ENCODE data around the gene SH3RF1. TPM values are rescaled to one million over a fixed set of nuclear protein-coding genes. Genes with fewer than 3 reads are reported as not detected.

The SH3RF1 gene
- polyA plus RNA-seq, 2 donors = 1.8 to 3.1 TPM

GRCh38 chr4:169160825-169161224, 109.9 kb downstream of the SH3RF1 start:
- peaks cover 0 to 3% of the 10 kb centered on the region in 2 donors for H3K4me1 ChIP-seq (ENCODE audit: control insufficient read depth in 2 of 2, insufficient read depth in 2 of 2, low read length in 1 of 2)
- H3K9me3 ChIP-seq (ENCODE audit: control insufficient read depth in 2 of 2, insufficient read depth in 1 of 2, low read depth in 1 of 2, low read length in 1 of 2) = no peaks in the 10 kb centered on the region
- no peaks in the 10 kb centered on the region for H3K36me3 ChIP-seq (ENCODE audit: control insufficient read depth in 2 of 2, insufficient read depth in 2 of 2, low read length in 1 of 2)
- no peaks in the 10 kb centered on the region for H3K27me3 ChIP-seq (ENCODE audit: control insufficient read depth in 1 of 2, insufficient read depth in 2 of 2, low read length in 2 of 2)
- no peak overlapping the region for H3K4me3 ChIP-seq (ENCODE audit: low read depth in 1 of 2, low read length in 2 of 2)
- 30 to 40% methylated on average over 3 of the region's 3 CpGs for WGBS, 2 donors
- H3K27ac ChIP-seq (ENCODE audit: low read depth in 2 of 2, low read length in 1 of 2) = no peak overlapping the region

- no peaks in the 10 kb centered on the region for H3K9me3 ChIP-seq (ENCODE audit: control insufficient read depth in 2 of 2, insufficient read depth in 1 of 2, low read depth in 1 of 2, low read length in 1 of 2)
- no peaks in the 10 kb centered on the region for H3K36me3 ChIP-seq (ENCODE audit: control insufficient read depth in 2 of 2, insufficient read depth in 2 of 2, low read length in 1 of 2)
- 80 to 86% methylated on average over 3 of the region's 3 CpGs for WGBS, 2 donors
- H3K27me3 ChIP-seq (ENCODE audit: control insufficient read depth in 1 of 2, insufficient read depth in 2 of 2, low read length in 2 of 2) = no peaks in the 10 kb centered on the region
- H3K4me3 ChIP-seq (ENCODE audit: low read depth in 1 of 2, low read length in 2 of 2) = no peak overlapping the region
- H3K27ac ChIP-seq (ENCODE audit: low read depth in 2 of 2, low read length in 1 of 2) = no peak overlapping the region
- H3K4me1 ChIP-seq (ENCODE audit: control insufficient read depth in 2 of 2, insufficient read depth in 2 of 2, low read length in 1 of 2) = no peaks in the 10 kb centered on the region
Measured at GRCh38 chr4:169159624-169160171, 111.1 kb downstream of the SH3RF1 start.

- WGBS, 2 donors = 85 to 88% methylated on average over 2 of the region's 2 CpGs
- no peaks in the 10 kb centered on the region for H3K9me3 ChIP-seq (ENCODE audit: control insufficient read depth in 2 of 2, insufficient read depth in 1 of 2, low read depth in 1 of 2, low read length in 1 of 2)
- H3K27me3 ChIP-seq (ENCODE audit: control insufficient read depth in 1 of 2, insufficient read depth in 2 of 2, low read length in 2 of 2) = no peaks in the 10 kb centered on the region
- no peaks in the 10 kb centered on the region for H3K4me1 ChIP-seq (ENCODE audit: control insufficient read depth in 2 of 2, insufficient read depth in 2 of 2, low read length in 1 of 2)
- no peak overlapping the region for H3K27ac ChIP-seq (ENCODE audit: low read depth in 2 of 2, low read length in 1 of 2)
- H3K4me3 ChIP-seq (ENCODE audit: low read depth in 1 of 2, low read length in 2 of 2) = no peak overlapping the region
- H3K36me3 ChIP-seq (ENCODE audit: control insufficient read depth in 2 of 2, insufficient read depth in 2 of 2, low read length in 1 of 2) = no peaks in the 10 kb centered on the region
Measured at GRCh38 chr4:169158861-169159260, 111.9 kb downstream of the SH3RF1 start.

- H3K9me3 ChIP-seq (ENCODE audit: control insufficient read depth in 2 of 2, insufficient read depth in 1 of 2, low read depth in 1 of 2, low read length in 1 of 2) = no peaks in the 10 kb centered on the region
- H3K27me3 ChIP-seq (ENCODE audit: control insufficient read depth in 1 of 2, insufficient read depth in 2 of 2, low read length in 2 of 2) = no peaks in the 10 kb centered on the region
- H3K36me3 ChIP-seq (ENCODE audit: control insufficient read depth in 2 of 2, insufficient read depth in 2 of 2, low read length in 1 of 2) = no peaks in the 10 kb centered on the region
- H3K4me3 ChIP-seq (ENCODE audit: low read depth in 1 of 2, low read length in 2 of 2) = no peak overlapping the region
- WGBS, 2 donors = 88 to 91% methylated on average over 4 of the region's 4 CpGs
- no peak overlapping the region for H3K27ac ChIP-seq (ENCODE audit: low read depth in 2 of 2, low read length in 1 of 2)
- no peaks in the 10 kb centered on the region for H3K4me1 ChIP-seq (ENCODE audit: control insufficient read depth in 2 of 2, insufficient read depth in 2 of 2, low read length in 1 of 2)
Measured at GRCh38 chr4:169158046-169158445, 112.7 kb downstream of the SH3RF1 start.

GRCh38 chr4:169156392-169156791, 114.4 kb downstream of the SH3RF1 start:
- H3K9me3 ChIP-seq (ENCODE audit: control insufficient read depth in 2 of 2, insufficient read depth in 1 of 2, low read depth in 1 of 2, low read length in 1 of 2) = no peaks in the 10 kb centered on the region
- no peak overlapping the region for H3K27ac ChIP-seq (ENCODE audit: low read depth in 2 of 2, low read length in 1 of 2)
- H3K4me1 ChIP-seq (ENCODE audit: control insufficient read depth in 2 of 2, insufficient read depth in 2 of 2, low read length in 1 of 2) = peaks cover 0 to 2% of the 10 kb centered on the region in 2 donors
- no peaks in the 10 kb centered on the region for H3K27me3 ChIP-seq (ENCODE audit: control insufficient read depth in 1 of 2, insufficient read depth in 2 of 2, low read length in 2 of 2)
- no peaks in the 10 kb centered on the region for H3K36me3 ChIP-seq (ENCODE audit: control insufficient read depth in 2 of 2, insufficient read depth in 2 of 2, low read length in 1 of 2)
- 94 to 99% methylated on average over 3 of the region's 3 CpGs for WGBS, 2 donors
- no peak overlapping the region for H3K4me3 ChIP-seq (ENCODE audit: low read depth in 1 of 2, low read length in 2 of 2)

GRCh38 chr4:169154121-169154520, 116.6 kb downstream of the SH3RF1 start:
- H3K4me3 ChIP-seq (ENCODE audit: low read depth in 1 of 2, low read length in 2 of 2) = no peak overlapping the region
- H3K36me3 ChIP-seq (ENCODE audit: control insufficient read depth in 2 of 2, insufficient read depth in 2 of 2, low read length in 1 of 2) = no peaks in the 10 kb centered on the region
- H3K4me1 ChIP-seq (ENCODE audit: control insufficient read depth in 2 of 2, insufficient read depth in 2 of 2, low read length in 1 of 2) = peaks cover 0 to 2% of the 10 kb centered on the region in 2 donors
- H3K9me3 ChIP-seq (ENCODE audit: control insufficient read depth in 2 of 2, insufficient read depth in 1 of 2, low read depth in 1 of 2, low read length in 1 of 2) = no peaks in the 10 kb centered on the region
- H3K27ac ChIP-seq (ENCODE audit: low read depth in 2 of 2, low read length in 1 of 2) = no peak overlapping the region
- WGBS, 2 donors = 44 to 56% methylated on average over 2 of the region's 2 CpGs
- no peaks in the 10 kb centered on the region for H3K27me3 ChIP-seq (ENCODE audit: control insufficient read depth in 1 of 2, insufficient read depth in 2 of 2, low read length in 2 of 2)

- H3K4me1 ChIP-seq (ENCODE audit: control insufficient read depth in 2 of 2, insufficient read depth in 2 of 2, low read length in 1 of 2) = peaks cover 0 to 2% of the 10 kb centered on the region in 2 donors
- H3K36me3 ChIP-seq (ENCODE audit: control insufficient read depth in 2 of 2, insufficient read depth in 2 of 2, low read length in 1 of 2) = no peaks in the 10 kb centered on the region
- 49 to 72% methylated on average over 2 of the region's 2 CpGs for WGBS, 2 donors
- no peak overlapping the region for H3K27ac ChIP-seq (ENCODE audit: low read depth in 2 of 2, low read length in 1 of 2)
- H3K27me3 ChIP-seq (ENCODE audit: control insufficient read depth in 1 of 2, insufficient read depth in 2 of 2, low read length in 2 of 2) = no peaks in the 10 kb centered on the region
- no peaks in the 10 kb centered on the region for H3K9me3 ChIP-seq (ENCODE audit: control insufficient read depth in 2 of 2, insufficient read depth in 1 of 2, low read depth in 1 of 2, low read length in 1 of 2)
- H3K4me3 ChIP-seq (ENCODE audit: low read depth in 1 of 2, low read length in 2 of 2) = no peak overlapping the region
Measured at GRCh38 chr4:169153481-169154087, 117.2 kb downstream of the SH3RF1 start.

- H3K27me3 ChIP-seq (ENCODE audit: control insufficient read depth in 1 of 2, insufficient read depth in 2 of 2, low read length in 2 of 2) = no peaks in the 10 kb centered on the region
- peaks cover 0 to 2% of the 10 kb centered on the region in 2 donors for H3K4me1 ChIP-seq (ENCODE audit: control insufficient read depth in 2 of 2, insufficient read depth in 2 of 2, low read length in 1 of 2)
- no peak overlapping the region for H3K27ac ChIP-seq (ENCODE audit: low read depth in 2 of 2, low read length in 1 of 2)
- no peaks in the 10 kb centered on the region for H3K36me3 ChIP-seq (ENCODE audit: control insufficient read depth in 2 of 2, insufficient read depth in 2 of 2, low read length in 1 of 2)
- no peaks in the 10 kb centered on the region for H3K9me3 ChIP-seq (ENCODE audit: control insufficient read depth in 2 of 2, insufficient read depth in 1 of 2, low read depth in 1 of 2, low read length in 1 of 2)
- H3K4me3 ChIP-seq (ENCODE audit: low read depth in 1 of 2, low read length in 2 of 2) = no peak overlapping the region
- 85 to 92% methylated on average over 4 of the region's 4 CpGs for WGBS, 2 donors
Measured at GRCh38 chr4:169152899-169153298, 117.9 kb downstream of the SH3RF1 start.

GRCh38 chr4:169152098-169152497, 118.7 kb downstream of the SH3RF1 start:
- 92 to 93% methylated on average over 3 of the region's 3 CpGs for WGBS, 2 donors
- Histone ChIP-seq H3K27ac (ENCODE audit: low read depth in 2 of 2, low read length in 1 of 2) (no peak overlapping the region), H3K36me3 (ENCODE audit: control insufficient read depth in 2 of 2, insufficient read depth in 2 of 2, low read length in 1 of 2) (no peaks in the 10 kb centered on the region), H3K27me3 (ENCODE audit: control insufficient read depth in 1 of 2, insufficient read depth in 2 of 2, low read length in 2 of 2) (no peaks in the 10 kb centered on the region), H3K4me3 (ENCODE audit: low read depth in 1 of 2, low read length in 2 of 2) (no peak overlapping the region), H3K4me1 (ENCODE audit: control insufficient read depth in 2 of 2, insufficient read depth in 2 of 2, low read length in 1 of 2) (peaks cover 0 to 2% of the 10 kb centered on the region in 2 donors), H3K9me3 (ENCODE audit: control insufficient read depth in 2 of 2, insufficient read depth in 1 of 2, low read depth in 1 of 2, low read length in 1 of 2) (no peaks in the 10 kb centered on the region)

- H3K27ac ChIP-seq (ENCODE audit: low read depth in 2 of 2, low read length in 1 of 2) = no peak overlapping the region
- 68 to 76% methylated on average over 2 of the region's 2 CpGs for WGBS, 2 donors
- H3K4me3 ChIP-seq (ENCODE audit: low read depth in 1 of 2, low read length in 2 of 2) = no peak overlapping the region
- no peaks in the 10 kb centered on the region for H3K27me3 ChIP-seq (ENCODE audit: control insufficient read depth in 1 of 2, insufficient read depth in 2 of 2, low read length in 2 of 2)
- H3K4me1 ChIP-seq (ENCODE audit: control insufficient read depth in 2 of 2, insufficient read depth in 2 of 2, low read length in 1 of 2) = peaks cover 0 to 2% of the 10 kb centered on the region in 2 donors
- no peaks in the 10 kb centered on the region for H3K9me3 ChIP-seq (ENCODE audit: control insufficient read depth in 2 of 2, insufficient read depth in 1 of 2, low read depth in 1 of 2, low read length in 1 of 2)
- no peaks in the 10 kb centered on the region for H3K36me3 ChIP-seq (ENCODE audit: control insufficient read depth in 2 of 2, insufficient read depth in 2 of 2, low read length in 1 of 2)
Measured at GRCh38 chr4:169151671-169152070, 119.1 kb downstream of the SH3RF1 start.
